Thoracic aorta (tissue), 2 donors: ENCODE data around the gene TBC1D5. TPM values are rescaled to one million over a fixed set of nuclear protein-coding genes. Genes with fewer than 3 reads are reported as not detected.

Source experiments
- ATAC-seq: fragments of 150-250 bp; one replicate; pipeline ENCODE4 v1.8.0; 2017; ENCODE audit warnings: low read depth; ENCODE audit not compliant: insufficient number of reproducible peaks, low FRiP score
- DNase-seq: peaks from one replicate; pipeline ENCODE4 v3.0.0-alpha.2; 2020; ENCODE audit warnings: low spot score
- H3K27ac ChIP-seq, 2 donors: fragments of 200-600 bp; sonication (generic); 1 replicate in 1 of 2; 2 replicates in 1 of 2; pipeline ENCODE4 v1.5.1; 2016; ENCODE audit warnings: mild to moderate bottlenecking in 2 of 2, moderate library complexity in 2 of 2
- H3K27me3 ChIP-seq: fragments of 200-600 bp; sonication (generic); replicated peaks from 2 replicates; pipeline ENCODE4 v1.6.0; 2016; ENCODE audit warnings: mild to moderate bottlenecking; ENCODE audit not compliant: insufficient read depth
- H3K36me3 ChIP-seq: fragments of 200-600 bp; sonication (generic); one replicate; pipeline ENCODE4 v1.5.1; 2016
- H3K4me1 ChIP-seq, 2 donors: fragments of 200-600 bp; sonication (generic); 1 replicate in 1 of 2; 2 replicates in 1 of 2; pipeline versions ENCODE4 v1.5.1 to v1.6.0; 2016; ENCODE audit warnings: low read depth in 2 of 2, mild to moderate bottlenecking in 1 of 2; ENCODE audit not compliant: control insufficient read depth in 1 of 2
- H3K4me3 ChIP-seq: fragments of 200-600 bp; sonication (generic); 2 replicates; pipeline ENCODE4 v1.5.1; 2016; ENCODE audit warnings: mild to moderate bottlenecking
- H3K9me3 ChIP-seq: fragments of 200-600 bp; sonication (generic); 2 replicates; pipeline ENCODE4 v1.5.1; 2016
- CTCF ChIP-seq: fragments of 200-600 bp; sonication (generic); IDR thresholded peaks from one replicate; pipeline ENCODE4 v1.5.1; 2019; ENCODE audit warnings: antibody characterized with exemption
- total RNA-seq, 2 donors: library from RNA; depleted of rRNA; stranded (reverse); fragments of >200 nt; gene quantifications; one replicate each; pipeline versions ENCODE4 v1.1.0 to v1.2.3, GENCODE V29; 2016

TBC1D5 gene
- total RNA-seq, 2 donors from 2014 or later, result 80.6 to 103 TPM

GRCh38 chr3:17580901-17581300 is 161.5 kb downstream of the TBC1D5 start:
- no peak for DNase-seq
- no peaks in the 10 kb centered on the region for H3K36me3 ChIP-seq

DNA sequence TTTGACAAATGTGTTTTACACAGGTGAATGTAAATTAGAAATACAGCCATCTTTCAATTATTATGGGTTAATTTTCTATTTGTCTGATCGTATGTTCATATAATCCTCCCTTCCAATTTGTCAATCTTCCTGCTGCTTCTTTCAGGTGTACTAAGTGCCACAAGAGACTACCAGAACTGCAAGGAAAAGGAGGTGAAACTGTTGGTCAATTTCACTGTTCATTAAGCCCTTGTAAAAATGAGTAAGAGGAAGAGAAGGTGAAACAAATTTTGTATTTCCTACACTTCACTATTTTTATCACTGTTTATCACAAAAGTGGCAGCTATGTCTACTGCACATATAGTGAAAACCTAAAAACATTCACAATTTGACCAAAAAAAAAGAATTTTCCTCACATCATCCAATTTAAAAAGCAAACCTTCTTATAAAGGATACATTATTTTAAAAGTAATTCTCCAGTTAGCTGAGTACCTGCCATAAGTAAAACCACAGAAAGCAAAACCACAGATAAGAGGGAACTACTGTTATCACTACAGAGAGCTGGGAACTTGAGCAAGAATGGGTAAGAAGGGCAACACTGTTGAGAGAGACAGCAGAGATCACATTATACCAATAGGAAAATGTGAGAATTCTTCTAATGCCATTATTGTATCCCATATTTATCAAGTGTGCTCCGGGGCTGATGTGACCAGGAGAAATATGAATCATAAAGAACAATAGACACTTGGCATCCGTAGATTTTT is 163.0 kb downstream of the TBC1D5 start:
- Histone ChIP-seq H3K27me3 (no peaks in the 10 kb centered on the region), H3K27ac (no peak overlapping the region), H3K4me3 (no peak overlapping the region), H3K9me3 (no peaks in the 10 kb centered on the region), H3K36me3 (no peaks in the 10 kb centered on the region), H3K4me1 (peaks cover 7 to 25% of the 10 kb centered on the region in 2 donors)
- ATAC-seq, result no peak
- no peak for DNase-seq
- no peak for TF ChIP-seq CTCF

More at GRCh38 chr3:17580901-17581300, 161.5 kb downstream of the TBC1D5 start:
- H3K4me3 ChIP-seq, result no peak overlapping the region
- ATAC-seq, result no peak
- no peak overlapping the region for H3K27ac ChIP-seq
- no peak for TF ChIP-seq CTCF
- H3K9me3 ChIP-seq, result no peaks in the 10 kb centered on the region
- peaks cover 10 to 22% of the 10 kb centered on the region in 2 donors for H3K4me1 ChIP-seq
- H3K27me3 ChIP-seq, result no peaks in the 10 kb centered on the region

GRCh38 chr3:17577796-17578520 is 164.5 kb downstream of the TBC1D5 start:
- H3K27me3 ChIP-seq, result no peaks in the 10 kb centered on the region
- H3K9me3 ChIP-seq, result no peaks in the 10 kb centered on the region
- no peak overlapping the region for H3K4me3 ChIP-seq
- no peaks in the 10 kb centered on the region for H3K36me3 ChIP-seq
- H3K27ac ChIP-seq, result no peak overlapping the region
- DNase-seq (no peak), ATAC-seq (no peak)
- H3K4me1 ChIP-seq, result peaks cover 7 to 25% of the 10 kb centered on the region in 2 donors
- no peak for TF ChIP-seq CTCF

DNA sequence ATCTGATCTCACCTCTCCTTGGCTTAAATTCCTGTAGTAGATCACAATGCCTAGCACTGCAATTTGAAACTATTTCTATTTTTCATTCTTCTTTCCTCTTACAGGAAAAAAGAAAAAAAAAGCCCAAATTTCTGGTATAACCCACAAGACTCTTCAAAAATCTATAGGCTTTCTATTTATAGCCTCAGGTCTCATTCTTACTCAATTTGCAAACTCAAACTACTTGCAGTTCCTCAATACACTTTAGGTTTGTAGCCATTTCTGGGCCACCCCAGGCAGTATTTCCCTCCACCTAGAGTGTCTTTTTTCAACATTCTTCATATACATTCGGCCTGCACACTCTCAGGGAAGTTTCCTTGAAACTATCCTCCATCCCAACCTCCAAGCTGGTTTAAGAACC is 169.0 kb downstream of the TBC1D5 start:
- no peak for TF ChIP-seq CTCF
- Histone ChIP-seq H3K36me3 (no peaks in the 10 kb centered on the region), H3K27ac (no peak overlapping the region), H3K27me3 (no peaks in the 10 kb centered on the region), H3K4me3 (no peak overlapping the region), H3K4me1 (peaks cover 0 to 20% of the 10 kb centered on the region in 2 donors), H3K9me3 (no peaks in the 10 kb centered on the region)
- DNase-seq (no peak), ATAC-seq (no peak)

DNA sequence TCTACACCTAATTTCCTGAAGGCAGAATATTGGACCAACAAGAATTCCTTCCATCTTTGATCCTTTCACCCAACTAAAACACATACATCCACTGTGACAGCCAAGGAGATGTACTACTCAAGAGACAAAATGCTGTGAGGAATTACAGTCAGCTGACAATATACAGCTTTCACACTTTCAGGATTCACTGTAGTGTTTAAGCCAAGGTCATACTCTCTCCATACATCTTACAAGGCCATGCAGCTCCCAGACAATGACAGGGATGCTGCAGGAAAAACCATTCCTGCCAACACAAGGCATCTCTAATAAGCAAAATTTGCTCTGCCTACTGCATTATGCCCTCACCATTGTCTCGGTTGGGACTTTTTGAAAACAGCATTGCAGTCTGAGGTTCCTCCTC is 170.7 kb downstream of the TBC1D5 start:
- ATAC-seq (no peak), DNase-seq (no peak)
- H3K4me3 ChIP-seq, result no peak overlapping the region
- TF ChIP-seq CTCF, result no peak
- H3K9me3 ChIP-seq, result no peaks in the 10 kb centered on the region
- no peaks in the 10 kb centered on the region for H3K27me3 ChIP-seq
- H3K4me1 ChIP-seq, result peaks cover 0 to 10% of the 10 kb centered on the region in 2 donors
- H3K36me3 ChIP-seq, result no peaks in the 10 kb centered on the region
- H3K27ac ChIP-seq, result no peak overlapping the region
